ENCODE data around the gene GPR21.

Gene GPR21

GRCh38 chr9:123043081-123043939 is 9.8 kb downstream of the GPR21 start:
- TF ChIP-seq ZFP30 (CRISPR knock-in tag; IDR thresholded peaks at IDR 0.05) = no peak
- TF ChIP-seq ZNF70 (CRISPR knock-in tag; IDR thresholded peaks at IDR 0.05) = no peak
- TF ChIP-seq CSRNP3 (CRISPR knock-in tag; IDR thresholded peaks at IDR 0.05) = no peak
- TF ChIP-seq PATZ1 (CRISPR knock-in tag; IDR thresholded peaks at IDR 0.05; ENCODE audit: borderline replicate concordance) = no peak
- TF ChIP-seq BACH2 (CRISPR knock-in tag; IDR thresholded peaks at IDR 0.05; ENCODE audit: borderline replicate concordance) = no peak
- no peak for TF ChIP-seq GLIS3 (CRISPR knock-in tag; IDR thresholded peaks at IDR 0.05)
- TF ChIP-seq TOX (CRISPR knock-in tag; IDR thresholded peaks at IDR 0.05; ENCODE audit: borderline replicate concordance) = no peak
- TF ChIP-seq CREB5 (CRISPR knock-in tag; IDR thresholded peaks at IDR 0.05; ENCODE audit: low read depth) = no peak
- ATAC-seq = no peak

GRCh38 chr9:123044586-123044985 is 11.1 kb downstream of the GPR21 start:
- TF ChIP-seq ESRRG (CRISPR knock-in tag; IDR thresholded peaks at IDR 0.05) (no peak), SNAI2 (CRISPR knock-in tag; IDR thresholded peaks at IDR 0.05) (no peak), ZFP30 (CRISPR knock-in tag; IDR thresholded peaks at IDR 0.05) (no peak), ZFP3 (CRISPR knock-in tag; IDR thresholded peaks at IDR 0.05) (no peak), ZNF565 (CRISPR knock-in tag; conservative IDR thresholded peaks at IDR 0.05; ENCODE audit: low read depth) (no peak), TCF4 (CRISPR knock-in tag; IDR thresholded peaks at IDR 0.05; ENCODE audit: borderline replicate concordance) (no peak), GLIS3 (CRISPR knock-in tag; IDR thresholded peaks at IDR 0.05) (no peak), OSR1 (CRISPR knock-in tag; IDR thresholded peaks at IDR 0.05) (no peak), CSRNP3 (CRISPR knock-in tag; IDR thresholded peaks at IDR 0.05) (no peak), ZNF8 (CRISPR knock-in tag; IDR thresholded peaks at IDR 0.05) (no peak)
- peak; percentile 62 for ATAC-seq

GRCh38 chr9:123046406-123047195 is 13.1 kb downstream of the GPR21 start:
- ATAC-seq = no peak
- no peak for TF ChIP-seq ZNF565 (CRISPR knock-in tag; conservative IDR thresholded peaks at IDR 0.05; ENCODE audit: low read depth)
- no peak for TF ChIP-seq TSHZ2 (CRISPR knock-in tag; IDR thresholded peaks at IDR 0.05)
- TF ChIP-seq CREB5 (CRISPR knock-in tag; IDR thresholded peaks at IDR 0.05; ENCODE audit: low read depth) = no peak
- no peak for TF ChIP-seq CSDC2 (CRISPR knock-in tag; IDR thresholded peaks at IDR 0.05)
- TF ChIP-seq CSRNP3 (CRISPR knock-in tag; IDR thresholded peaks at IDR 0.05) = no peak
- TF ChIP-seq TOX (CRISPR knock-in tag; IDR thresholded peaks at IDR 0.05; ENCODE audit: borderline replicate concordance) = no peak
- no peak for TF ChIP-seq PATZ1 (CRISPR knock-in tag; IDR thresholded peaks at IDR 0.05; ENCODE audit: borderline replicate concordance)
- no peak for TF ChIP-seq ZNF8 (CRISPR knock-in tag; IDR thresholded peaks at IDR 0.05)
- no peak for TF ChIP-seq ARNTL (CRISPR knock-in tag; IDR thresholded peaks at IDR 0.05; ENCODE audit: borderline replicate concordance, low read depth)
- TF ChIP-seq ZNF70 (CRISPR knock-in tag; IDR thresholded peaks at IDR 0.05) = no peak
- no peak for TF ChIP-seq ZC3H10 (CRISPR knock-in tag; IDR thresholded peaks at IDR 0.05)
- TF ChIP-seq ISL1 (CRISPR knock-in tag; IDR thresholded peaks at IDR 0.05) = no peak
- no peak for TF ChIP-seq SNAI2 (CRISPR knock-in tag; IDR thresholded peaks at IDR 0.05)
- no peak for TF ChIP-seq OSR1 (CRISPR knock-in tag; IDR thresholded peaks at IDR 0.05)
- TF ChIP-seq ZFP30 (CRISPR knock-in tag; IDR thresholded peaks at IDR 0.05) = no peak

Data from SK-N-SH treated with all-trans-retinoic acid at 6 μM for 48 hours (cell line).